ENCODE data around the gene TGM2.
"Not testable (repeated sequence)": the region's sequence is repeated elsewhere in the genome, so short reads cannot be mapped to it uniquely, and the experiment has no call there.

TGM2 gene

DNA sequence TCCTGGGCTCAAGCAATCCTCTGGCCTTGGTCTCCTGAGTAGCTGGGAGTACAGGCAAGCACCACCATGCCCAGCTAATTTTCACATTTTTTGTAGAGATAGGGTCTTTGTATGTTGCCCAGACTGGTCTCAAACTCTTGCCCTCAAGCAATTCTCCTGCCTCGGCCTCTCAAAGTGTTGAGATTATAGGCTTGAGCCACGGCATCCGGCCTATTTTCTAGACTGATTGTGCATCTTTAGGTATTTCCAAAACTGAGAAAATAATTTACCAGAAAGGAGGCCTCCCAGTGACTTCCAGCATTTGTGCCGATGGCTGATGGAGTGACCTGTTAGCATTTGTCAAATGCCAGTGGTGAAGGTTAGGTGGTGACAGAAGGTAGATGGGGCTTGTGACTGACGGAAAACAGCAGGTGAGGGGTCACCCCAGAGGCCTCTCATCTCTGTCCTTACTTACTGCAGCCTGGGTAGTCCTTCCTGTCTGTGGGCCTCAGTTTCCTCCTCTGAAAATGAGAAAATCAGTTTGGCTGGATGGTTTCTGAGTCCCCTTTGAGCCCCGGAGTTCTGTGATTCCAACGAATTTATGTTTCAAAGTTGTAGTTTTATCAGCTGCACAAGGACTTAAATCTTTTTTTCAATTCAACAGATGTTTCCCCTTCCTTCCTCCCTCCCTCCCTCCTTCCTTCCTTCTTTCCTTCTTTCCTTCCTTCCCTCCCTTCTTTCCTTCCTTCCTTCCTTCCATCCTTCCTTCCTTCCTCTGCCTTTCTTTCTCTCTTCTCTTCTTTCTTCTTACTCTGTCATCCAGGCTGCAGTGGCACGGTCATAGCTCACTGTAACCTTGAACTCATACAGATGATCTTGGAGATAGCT, 53.5 kb downstream of the TGM2 start:
- no peak for DNase-seq

DNA sequence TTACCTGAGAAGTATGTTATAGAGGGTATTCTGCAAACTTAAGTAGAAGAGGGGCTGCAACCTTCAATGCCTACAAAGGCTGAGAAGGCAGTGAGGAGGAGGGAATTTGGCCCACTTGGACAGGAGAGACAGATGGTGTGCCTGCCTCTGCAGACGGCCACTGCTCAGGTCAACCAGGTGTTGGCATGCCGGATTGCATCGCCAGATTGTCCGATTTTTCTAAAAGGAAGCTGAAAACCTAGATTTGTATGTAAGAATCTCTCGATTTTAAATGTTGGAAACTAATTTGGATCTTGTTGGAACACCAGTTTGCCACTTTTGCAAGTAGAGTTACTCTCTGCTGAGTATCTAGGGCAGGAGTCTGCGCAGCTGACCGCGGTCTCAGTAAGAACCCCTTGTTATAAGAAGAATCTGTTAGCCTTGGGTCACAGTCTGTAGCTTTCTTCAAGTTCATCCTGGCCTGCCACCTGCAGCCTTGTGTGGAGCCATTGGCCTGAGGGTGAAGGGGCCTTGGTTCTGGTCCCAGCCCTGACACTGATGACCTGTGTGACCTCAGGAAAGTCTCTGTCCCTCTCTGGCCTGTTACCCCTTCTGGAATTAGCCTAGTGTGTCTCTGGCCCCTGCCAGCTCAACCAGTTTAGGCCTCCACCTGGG, 54.4 kb downstream of the TGM2 start:
- DNase-seq: no peak

DNA sequence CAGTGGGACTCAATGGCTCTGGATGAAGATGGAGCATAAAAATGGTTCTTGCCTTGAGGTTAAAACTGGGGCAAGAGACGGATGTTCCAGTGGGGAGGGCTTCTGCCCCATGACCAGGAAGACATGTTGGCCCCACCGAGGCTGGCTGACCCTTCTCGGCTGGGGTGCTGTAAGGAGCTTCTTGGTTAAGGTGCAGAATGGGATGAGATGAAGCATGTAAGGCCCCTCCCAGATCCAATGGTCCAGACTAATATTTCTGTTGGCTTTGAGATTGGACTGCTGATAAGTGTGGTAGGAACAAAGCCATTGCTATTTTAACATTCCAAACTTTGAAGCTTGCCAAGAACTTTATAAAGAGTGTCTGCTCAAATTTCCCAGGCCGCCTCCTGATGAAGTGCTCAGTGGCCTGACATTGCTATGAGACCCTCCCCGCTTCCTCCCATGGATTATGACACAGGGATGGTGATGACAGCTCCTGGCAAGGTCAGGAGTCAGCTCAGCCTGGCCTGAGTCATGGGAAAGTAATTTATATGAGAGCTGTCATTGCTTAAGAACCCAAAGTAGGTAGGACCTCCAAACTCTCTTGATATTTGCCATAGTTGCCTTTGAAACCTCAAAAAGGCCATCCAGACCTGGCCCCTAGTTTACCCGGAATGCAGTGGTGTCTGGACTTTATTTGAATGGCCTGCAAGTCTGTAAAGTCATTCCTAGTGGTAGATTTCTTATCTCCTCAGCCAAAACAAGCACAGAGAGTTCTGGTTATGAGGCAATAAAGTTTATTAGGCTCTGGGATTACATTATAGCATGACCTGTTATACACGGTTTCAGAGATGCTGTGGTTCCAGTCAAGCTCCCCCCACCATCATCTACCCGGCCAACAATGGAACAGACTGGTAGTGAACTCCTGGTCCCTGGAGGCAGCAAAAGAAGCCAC, 55.2 kb downstream of the TGM2 start:
- no peak for DNase-seq

DNA sequence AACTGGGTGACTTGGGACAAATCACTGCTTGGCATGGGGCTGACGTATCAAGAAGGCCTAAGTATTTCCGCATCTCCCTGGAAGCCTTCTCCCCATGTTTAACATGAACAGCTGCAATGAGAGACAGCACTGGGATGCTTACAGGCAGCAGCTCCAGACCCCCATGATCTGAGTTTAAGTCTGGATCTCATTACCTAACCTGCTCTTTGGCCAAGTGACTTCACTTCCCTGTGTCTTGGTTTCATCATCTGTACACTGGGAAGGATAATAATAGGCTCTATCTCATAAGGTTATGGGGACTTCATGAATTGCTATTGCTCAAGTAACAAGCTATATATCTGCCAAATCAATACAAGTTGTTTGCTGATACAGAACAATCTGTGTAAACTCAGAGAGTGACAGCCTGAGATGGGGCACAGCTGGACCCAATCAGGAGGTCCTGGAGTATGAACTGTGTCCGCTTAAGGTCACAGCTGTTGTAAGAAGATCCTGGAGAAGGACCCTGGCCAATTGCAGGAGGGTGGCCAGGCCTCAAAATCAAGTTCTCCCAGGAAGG, 56.0 kb downstream of the TGM2 start:
- no peak for DNase-seq

DNA sequence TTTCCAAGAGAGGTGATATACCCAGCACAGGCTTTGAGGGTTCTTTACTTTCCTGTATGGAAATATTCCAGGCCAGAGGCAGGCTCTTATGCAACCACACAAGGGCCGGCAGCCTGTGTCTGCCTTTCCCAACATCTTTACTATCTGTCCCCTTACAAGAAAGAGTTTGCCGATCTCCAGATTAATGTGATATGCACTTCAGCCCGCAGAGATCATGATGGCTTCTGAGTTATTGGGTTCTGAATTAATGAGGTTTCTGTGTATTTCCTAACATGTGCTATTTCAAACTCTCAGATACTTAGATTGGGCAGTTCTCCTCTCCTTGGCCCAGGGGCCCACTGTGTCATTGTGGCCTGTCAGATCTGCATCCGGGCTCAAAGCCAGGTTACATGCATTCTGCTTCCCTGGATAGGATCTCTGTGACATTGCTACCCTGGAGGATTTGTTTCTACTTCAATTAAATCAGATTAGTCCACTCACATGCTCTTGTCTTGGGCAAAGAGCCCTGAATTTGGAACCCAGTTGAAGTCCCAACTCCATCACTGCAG, 56.6 kb downstream of the TGM2 start:
- DNase-seq: no peak

DNA sequence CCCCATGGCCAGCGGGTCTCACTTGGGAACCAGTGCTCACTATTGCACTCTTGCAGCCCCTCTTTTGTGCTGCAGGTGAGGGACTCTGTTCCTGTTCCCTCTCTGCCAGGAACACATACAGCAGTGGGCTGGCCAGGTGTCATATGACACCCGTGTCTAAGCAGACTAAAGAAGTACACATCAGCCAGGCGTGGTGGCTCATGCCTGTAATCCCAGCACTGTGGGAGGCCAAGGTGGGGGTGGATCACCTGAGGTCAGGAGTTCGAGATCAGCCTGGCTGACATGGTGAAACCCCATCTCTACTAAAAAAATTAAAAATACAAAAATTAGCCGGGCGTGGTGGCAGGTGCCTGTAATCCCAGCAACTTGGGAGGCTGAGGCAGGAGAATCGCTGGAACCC, 57.2 kb downstream of the TGM2 start:
- DNase-seq: not testable (repeated sequence)

DNA sequence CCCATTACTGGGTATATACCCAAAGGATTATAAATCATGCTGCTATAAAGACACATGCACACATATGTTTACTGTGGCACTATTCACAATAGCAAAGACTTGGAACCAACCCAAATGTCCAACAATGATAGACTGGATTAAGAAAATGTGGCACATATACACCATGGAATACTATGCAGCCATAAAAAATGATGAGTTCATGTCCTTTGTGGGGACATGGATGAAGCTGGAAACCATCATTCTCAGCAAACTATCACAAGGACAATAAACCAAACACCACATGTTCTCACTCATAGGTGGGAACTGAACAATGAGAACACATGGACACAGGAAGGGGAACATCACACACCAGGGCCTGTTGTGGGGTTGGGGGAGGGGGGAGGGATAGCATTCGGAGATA, 57.7 kb downstream of the TGM2 start:
- DNase-seq: not testable (repeated sequence)

DNA sequence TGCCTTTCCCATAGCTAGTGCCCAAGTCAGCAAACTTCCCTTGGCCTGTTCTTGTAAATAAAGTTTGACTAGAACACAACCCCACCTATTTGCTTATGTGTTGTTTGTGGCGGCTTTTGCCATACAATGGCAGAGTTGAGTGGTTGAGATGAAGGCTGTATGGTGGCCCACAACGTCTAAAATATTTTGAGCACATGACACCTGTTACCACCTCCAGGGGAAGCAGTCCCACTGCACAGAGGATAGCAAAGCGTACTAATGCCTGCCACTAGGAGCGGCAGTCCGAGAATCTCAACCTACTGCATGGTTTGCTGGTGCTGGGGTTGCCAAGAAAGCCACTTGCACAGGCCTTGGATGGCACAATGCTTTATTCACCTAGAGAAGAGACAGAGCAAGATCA, 58.6 kb downstream of the TGM2 start:
- no peak for DNase-seq

DNA sequence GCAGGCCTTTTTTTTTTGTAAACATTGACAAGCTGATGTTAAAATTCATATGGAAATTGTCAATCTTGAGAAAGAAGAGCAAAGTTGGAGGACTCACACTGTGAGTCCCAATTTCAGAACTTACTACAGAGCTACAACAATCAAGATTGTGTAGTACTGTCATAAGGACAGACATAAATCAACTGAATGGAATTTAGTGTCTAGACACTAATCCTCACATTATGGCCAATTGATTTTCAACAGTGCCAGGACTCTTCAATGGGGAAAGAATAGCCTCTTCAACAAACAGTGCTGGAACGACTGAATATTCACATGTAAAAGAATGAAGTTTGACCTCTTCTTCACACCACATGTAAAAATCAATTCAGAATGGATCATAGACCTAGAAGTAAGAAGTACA, 60.8 kb downstream of the TGM2 start:
- DNase-seq: no peak

DNA sequence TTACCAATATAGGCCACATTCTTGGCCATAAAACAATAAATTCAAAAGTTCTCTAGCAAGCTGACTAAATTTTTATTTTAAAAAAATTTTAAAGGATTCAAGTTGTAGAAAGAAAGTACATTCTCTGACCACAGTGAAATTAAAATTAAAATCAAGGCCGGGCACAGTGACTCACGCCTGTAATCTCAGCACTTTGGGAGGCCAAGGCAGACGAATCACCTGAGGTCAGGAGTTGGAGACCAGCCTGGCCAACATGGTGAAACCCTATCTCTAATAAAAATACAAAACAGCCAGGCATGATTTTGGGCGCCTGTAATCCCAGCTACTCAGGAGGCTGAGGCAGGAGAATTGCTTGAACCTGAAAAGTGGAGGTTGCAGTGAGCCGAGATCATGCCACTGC, 62.9 kb downstream of the TGM2 start:
- not testable (repeated sequence) for DNase-seq

DNA sequence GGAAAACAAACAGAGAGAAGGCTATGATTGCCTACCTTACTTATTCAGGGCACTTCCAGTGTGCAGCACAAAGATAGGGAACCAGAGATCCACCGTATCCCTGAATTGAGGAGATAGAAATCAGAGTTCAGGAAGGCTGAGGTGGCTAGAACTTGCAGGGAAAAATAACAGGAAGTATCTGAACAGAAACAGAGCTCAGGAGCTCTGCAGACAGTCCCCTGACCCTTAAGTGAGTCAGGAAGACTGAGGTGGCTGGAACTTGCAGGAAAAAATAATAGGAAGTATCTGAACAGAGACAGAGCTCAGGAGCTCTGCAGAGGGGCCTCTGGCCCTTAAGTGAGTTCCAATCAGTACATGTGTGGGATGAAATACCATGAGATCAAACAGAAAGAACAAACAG, 66.1 kb downstream of the TGM2 start:
- DNase-seq: no peak

DNA sequence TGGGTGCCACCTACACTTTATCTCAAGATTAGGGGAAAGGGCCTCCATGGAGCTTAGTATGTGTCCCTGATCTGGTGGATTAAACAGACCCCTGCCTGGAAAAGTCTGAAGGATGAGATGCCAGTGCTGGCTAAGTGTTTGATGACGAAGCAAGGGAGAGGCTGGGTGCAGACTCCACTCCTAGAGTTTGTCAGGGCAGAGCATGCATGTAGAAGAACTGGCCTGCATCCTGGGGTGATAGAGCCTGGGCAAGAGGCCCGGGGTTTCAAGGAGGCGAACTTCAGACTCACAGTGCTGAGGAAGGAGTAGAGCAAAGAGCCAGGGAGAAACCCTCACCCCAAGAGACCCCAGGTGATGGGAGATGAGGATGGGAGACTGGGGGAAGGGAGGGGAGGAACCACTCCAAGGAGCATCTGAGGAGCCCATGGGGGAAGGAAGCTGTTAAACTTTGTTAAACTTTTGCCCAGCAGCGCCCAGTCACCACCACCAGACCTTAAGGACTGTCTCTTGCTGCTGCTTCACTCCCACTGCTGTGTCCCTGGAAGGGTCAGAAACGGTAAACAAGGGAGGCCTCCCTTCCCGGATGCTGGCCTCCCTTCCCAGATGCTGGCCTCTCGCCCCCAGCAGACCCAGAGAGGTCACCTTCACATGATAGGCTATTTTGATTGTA, 69.9 kb downstream of the TGM2 start:
- no peak for DNase-seq

DNA sequence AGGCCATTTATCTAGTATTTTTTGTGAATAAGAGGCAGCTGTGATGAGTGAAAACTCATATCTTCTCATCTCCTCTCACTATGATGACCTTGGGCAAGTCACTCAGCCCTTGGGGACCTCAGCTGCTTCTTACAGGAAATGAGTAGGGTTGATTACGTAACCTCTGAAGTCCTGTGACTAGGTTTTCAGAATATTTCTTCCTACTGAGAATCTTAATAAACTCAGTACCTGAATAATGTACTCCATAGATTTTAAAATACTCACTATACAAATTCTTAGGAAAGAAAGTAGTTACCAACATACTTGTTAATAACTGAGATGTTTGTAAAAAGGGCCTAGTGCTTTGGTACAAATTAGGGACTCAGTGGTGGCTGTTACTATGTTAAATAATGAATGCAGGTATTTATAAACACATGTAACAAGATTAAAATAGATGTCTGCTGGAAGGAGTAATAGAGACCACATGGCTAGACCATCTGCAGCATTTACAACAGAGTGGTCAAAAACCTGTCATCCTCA, 70.6 kb downstream of the TGM2 start:
- DNase-seq: peak; percentile 34

DNA sequence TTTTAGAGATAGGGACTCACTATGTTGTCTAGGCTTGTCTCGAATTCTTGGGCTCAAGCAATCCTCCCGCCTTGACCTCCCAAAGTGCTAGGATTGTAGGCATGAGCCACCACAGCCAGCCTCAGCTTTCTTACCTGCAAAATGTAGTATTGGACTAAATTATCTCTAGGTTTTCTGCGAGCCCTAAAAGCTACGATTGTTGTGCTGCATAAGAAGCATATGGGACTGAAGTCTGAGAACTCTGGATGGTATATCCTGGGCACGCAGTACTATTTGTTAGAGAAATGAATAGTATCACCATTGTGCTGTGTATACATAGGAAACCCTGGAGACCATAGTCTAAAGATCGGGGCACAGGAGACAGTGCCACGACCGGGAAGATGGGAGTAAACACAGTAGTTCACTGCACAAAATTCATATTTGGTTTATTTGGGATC, 71.4 kb downstream of the TGM2 start:
- DNase-seq: no peak

DNA sequence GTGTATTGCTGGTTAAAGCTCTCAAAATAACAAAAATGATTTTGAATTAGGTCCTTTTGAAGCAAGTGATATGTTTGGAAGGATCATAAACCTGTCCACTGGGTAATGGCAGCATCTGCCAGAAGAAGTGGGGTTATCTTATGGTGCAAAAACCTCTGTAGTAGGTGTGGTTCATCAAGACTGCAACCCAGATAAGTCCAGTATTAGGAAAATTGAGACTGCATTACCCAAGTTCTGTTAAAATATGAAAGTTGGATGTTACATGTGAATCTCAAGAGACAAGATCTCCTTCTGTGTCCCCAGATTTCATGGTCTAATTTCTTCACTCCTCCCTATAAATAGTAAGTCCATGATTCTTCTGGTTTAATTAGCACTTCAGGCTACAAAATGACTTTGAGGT, 72.2 kb downstream of the TGM2 start:
- DNase-seq: no peak

DNA sequence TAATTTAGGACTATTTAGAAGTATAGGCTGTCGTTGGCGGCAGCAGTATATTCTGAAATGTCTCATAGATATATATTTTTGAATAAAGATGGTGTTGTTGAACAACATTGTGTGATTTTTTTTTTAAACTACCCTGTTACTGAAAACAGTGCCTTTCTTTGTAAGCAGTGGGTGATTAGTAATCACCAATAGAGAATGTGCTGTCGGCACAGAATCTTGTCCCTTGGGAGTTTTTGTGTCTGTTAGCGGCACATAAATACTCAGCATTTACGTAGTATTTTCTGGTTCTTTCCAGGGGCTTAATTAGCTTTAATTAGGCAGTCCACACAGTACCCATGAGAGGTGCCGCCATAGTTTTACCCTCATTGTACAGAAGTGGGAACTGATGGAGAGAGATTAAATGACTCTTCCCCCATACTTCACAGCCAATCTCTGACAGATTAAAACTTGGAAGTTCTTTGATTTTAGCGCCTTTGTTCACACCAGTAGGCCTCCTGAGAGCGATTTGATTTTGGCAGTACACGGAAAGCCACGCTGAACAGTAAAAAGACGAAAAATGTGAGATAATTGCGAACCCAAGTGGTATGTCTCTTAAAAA, 72.7 kb downstream of the TGM2 start:
- no peak for DNase-seq

DNA sequence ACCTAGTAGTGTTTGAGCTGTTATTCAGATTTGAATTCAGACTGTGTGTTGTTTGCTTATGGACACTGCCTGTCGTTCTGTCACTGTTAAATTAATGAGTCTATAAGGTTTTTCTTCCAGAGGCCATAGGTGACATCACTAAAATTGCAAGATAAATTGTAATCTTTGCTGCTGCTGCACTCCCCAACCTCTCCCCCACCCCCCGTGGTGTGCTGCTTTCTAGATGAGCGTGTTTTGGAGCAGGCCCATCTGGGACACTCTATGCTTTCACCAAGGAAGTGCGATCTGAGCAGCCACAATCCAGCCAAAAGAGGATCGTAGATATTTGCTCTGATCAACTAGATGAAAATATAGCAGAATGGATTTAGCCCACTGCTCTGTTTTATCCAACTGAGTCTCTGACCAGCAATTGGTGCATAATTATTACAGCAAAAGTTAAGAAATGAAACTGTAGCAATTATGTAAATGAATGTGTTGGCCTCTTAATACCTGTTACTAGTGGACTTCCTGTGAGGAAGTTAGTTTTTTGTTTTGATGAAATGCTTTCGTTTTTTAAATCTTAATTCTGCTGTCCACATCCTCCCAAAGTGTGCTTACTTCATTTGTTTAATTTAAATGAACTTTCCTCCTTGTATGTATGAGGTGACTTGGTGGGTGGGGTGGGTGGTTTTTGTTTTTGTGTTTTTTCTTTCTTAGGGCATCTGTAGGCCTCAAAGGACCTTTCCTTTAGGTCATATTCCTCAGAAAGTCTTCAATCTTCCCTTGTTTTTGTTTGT, 73.4 kb downstream of the TGM2 start:
- no peak for DNase-seq

DNA sequence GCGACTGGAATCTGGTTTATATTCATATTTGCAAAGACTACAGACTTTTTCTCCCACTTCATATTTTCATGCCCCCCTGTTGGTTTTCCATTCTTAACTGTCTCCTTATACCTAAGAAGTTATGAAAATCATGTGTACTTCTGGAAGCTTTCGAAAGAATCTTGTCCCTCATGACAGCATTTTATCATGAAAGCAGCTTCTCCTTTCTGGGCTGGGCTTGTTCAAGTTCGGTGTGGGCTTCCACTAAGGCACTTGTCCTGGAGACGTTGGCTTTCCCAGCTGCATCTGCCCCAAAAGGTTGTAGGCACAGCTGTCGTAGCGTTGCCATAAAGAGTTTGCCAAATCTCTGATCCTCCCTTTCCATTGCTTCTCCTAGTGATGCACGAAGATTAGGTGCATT, 75.0 kb downstream of the TGM2 start:
- DNase-seq: no peak

DNA sequence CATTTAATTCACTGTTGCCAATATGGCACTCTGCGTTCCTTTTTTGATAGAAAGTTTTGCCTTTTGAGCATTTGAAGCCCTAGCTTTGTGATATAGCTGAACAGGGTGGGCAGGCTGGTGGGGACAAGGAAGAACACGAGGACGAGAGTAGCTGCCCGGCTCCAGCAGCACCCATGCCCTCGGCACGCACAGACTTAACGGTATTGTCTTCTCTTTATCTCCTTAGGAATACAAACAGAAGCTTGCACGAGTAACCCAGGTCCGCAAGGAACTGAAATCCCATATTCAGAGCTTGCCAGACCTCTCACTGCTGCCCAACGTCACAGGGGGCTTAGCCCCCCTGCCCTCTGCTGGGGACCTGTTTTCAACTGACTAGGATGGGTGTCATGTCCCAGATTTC, 75.6 kb downstream of the TGM2 start:
- no peak for DNase-seq

DNA sequence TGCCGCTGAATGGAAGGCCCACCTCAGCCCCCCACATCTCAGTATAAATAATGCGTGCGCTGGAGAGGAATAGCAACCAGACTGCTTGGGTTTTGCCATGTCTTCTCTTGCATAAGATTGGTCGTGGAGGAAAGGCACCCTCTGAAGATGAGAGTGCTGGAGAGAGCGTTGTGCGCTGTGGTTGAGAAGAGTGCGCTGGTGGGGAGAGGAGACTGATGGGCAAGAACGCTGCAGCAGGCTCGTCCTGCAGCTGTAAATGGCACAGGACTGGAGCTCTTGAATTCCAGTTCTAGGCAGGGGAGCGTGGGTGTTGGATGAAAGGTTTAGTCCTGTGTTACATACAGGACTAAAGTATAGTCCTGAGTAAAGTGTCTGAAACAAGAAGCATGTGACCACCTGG, 80.0 kb downstream of the TGM2 start:
- DNase-seq: no peak
